Liver (tissue), 9 donors: ENCODE data around the gene BRIP1. TPM values are rescaled to one million over a fixed set of nuclear protein-coding genes. Genes with fewer than 3 reads are reported as not detected.

Source experiments
- DNase-seq: peaks from one replicate; pipeline ENCODE4 v3.0.0-alpha.2; 2017; ENCODE audit warnings: low spot score
- H3K27ac ChIP-seq, 2 donors: one replicate each; pipeline ENCODE4 v1.7.0; 2013; ENCODE audit warnings: inconsistent platforms in 2 of 2, low read length in 2 of 2, control low read depth in 1 of 2, low read depth in 1 of 2, mild to moderate bottlenecking in 1 of 2
- H3K27me3 ChIP-seq, 4 donors: one replicate each; pipeline versions ENCODE4 v1.6.1 to v1.7.0; 2013; ENCODE audit warnings: low read length in 3 of 4, inconsistent platforms in 1 of 4, mild to moderate bottlenecking in 1 of 4, moderate library complexity in 1 of 4; ENCODE audit not compliant: control insufficient read depth in 4 of 4, insufficient read depth in 4 of 4
- H3K36me3 ChIP-seq, 4 donors: one replicate each; pipeline versions ENCODE4 v1.6.1 to v1.7.0; 2013; ENCODE audit warnings: low read length in 3 of 4, mild to moderate bottlenecking in 3 of 4, low read depth in 1 of 4, moderate library complexity in 1 of 4; ENCODE audit not compliant: control insufficient read depth in 4 of 4, insufficient read depth in 3 of 4
- H3K4me1 ChIP-seq, 4 donors: one replicate each; pipeline versions ENCODE4 v1.6.1 to v1.7.0; 2013; ENCODE audit warnings: low read length in 3 of 4, mild to moderate bottlenecking in 3 of 4, moderate library complexity in 1 of 4; ENCODE audit not compliant: control insufficient read depth in 4 of 4, insufficient read depth in 4 of 4
- H3K4me3 ChIP-seq, 3 donors: one replicate each; pipeline versions ENCODE4 v1.6.1 to v1.7.0; 2013; ENCODE audit warnings: low read length in 3 of 3, control low read depth in 1 of 3, low read depth in 1 of 3, mild to moderate bottlenecking in 1 of 3
- H3K9ac ChIP-seq, 2 donors: one replicate each; pipeline ENCODE4 v1.7.0; 2013; ENCODE audit warnings: low read length in 2 of 2, mild to moderate bottlenecking in 2 of 2, moderate library complexity in 2 of 2, control low read depth in 1 of 2, low read depth in 1 of 2
- H3K9me3 ChIP-seq, 4 donors: one replicate each; pipeline versions ENCODE4 v1.6.1 to v1.7.0; 2013; ENCODE audit warnings: low read length in 3 of 4; ENCODE audit not compliant: control insufficient read depth in 4 of 4
- EGR1 ChIP-seq, 2 donors: IDR thresholded peaks; 2 replicates each; pipeline ENCODE4 v1.6.1; 2016 to 2018; ENCODE audit warnings: antibody characterized with exemption in 2 of 2, low read depth in 2 of 2
- FOXA1 ChIP-seq: IDR thresholded peaks from 2 replicates; pipeline ENCODE4 v1.6.1; 2016; ENCODE audit warnings: antibody characterized with exemption
- FOXA2 ChIP-seq: IDR thresholded peaks from 2 replicates; pipeline ENCODE4 v1.6.1; 2016; ENCODE audit warnings: antibody characterized with exemption
- GABPA ChIP-seq, 2 donors: IDR thresholded peaks in 1 of 2; conservative IDR thresholded peaks in 1 of 2; 2 replicates each; pipeline ENCODE4 v1.6.1; 2016; ENCODE audit warnings: antibody characterized with exemption in 2 of 2, mild to moderate bottlenecking in 1 of 2, moderate library complexity in 1 of 2
- HNF4A ChIP-seq, 2 donors: conservative IDR thresholded peaks; 2 replicates each; pipeline ENCODE4 v1.6.1; 2016; ENCODE audit warnings: antibody characterized with exemption in 2 of 2, mild to moderate bottlenecking in 2 of 2
- HNF4G ChIP-seq: IDR thresholded peaks from 2 replicates; pipeline ENCODE4 v1.6.1; 2016; ENCODE audit warnings: antibody characterized with exemption
- JUND ChIP-seq, 2 donors: IDR thresholded peaks; 2 replicates each; pipeline ENCODE4 v1.6.1; 2016; ENCODE audit warnings: antibody characterized with exemption in 2 of 2
- MAX ChIP-seq: IDR thresholded peaks from 2 replicates; pipeline ENCODE4 v1.6.1; 2016; ENCODE audit warnings: antibody characterized with exemption
- NR2F2 ChIP-seq: IDR thresholded peaks from 2 replicates; pipeline ENCODE4 v1.6.1; 2016; ENCODE audit warnings: antibody characterized with exemption
- RAD21 ChIP-seq, 2 donors: IDR thresholded peaks; 2 replicates each; pipeline ENCODE4 v1.6.1; 2016; ENCODE audit warnings: antibody characterized with exemption in 2 of 2, mild to moderate bottlenecking in 2 of 2
- REST ChIP-seq: IDR thresholded peaks from 2 replicates; pipeline ENCODE4 v1.6.1; 2016; ENCODE audit warnings: antibody characterized with exemption, mild to moderate bottlenecking
- RXRA ChIP-seq, 2 donors: IDR thresholded peaks; 2 replicates each; pipeline ENCODE4 v1.6.1; 2017 to 2018; ENCODE audit warnings: antibody characterized with exemption in 2 of 2, mild to moderate bottlenecking in 1 of 2
- SP1 ChIP-seq: IDR thresholded peaks from 2 replicates; pipeline ENCODE4 v1.6.1; 2018; ENCODE audit warnings: antibody characterized with exemption, mild to moderate bottlenecking
- TAF1 ChIP-seq: conservative IDR thresholded peaks from 2 replicates; pipeline ENCODE4 v1.6.1; 2016; ENCODE audit warnings: antibody characterized with exemption, mild to moderate bottlenecking
- YY1 ChIP-seq: IDR thresholded peaks from 2 replicates; pipeline ENCODE4 v1.6.1; 2016; ENCODE audit warnings: antibody characterized with exemption, mild to moderate bottlenecking
- WGBS: extraction: QIAGEN DNeasy Blood & Tissue Kit; methylation state at CpG from one replicate; pipeline ENCODE4 v1.1.7; 2013; 5-methylcytosine and 5-hydroxymethylcytosine counted together
- polyA plus RNA-seq, 2 donors: library from polyadenylated mRNA; stranded (reverse) in 1 of 2; unstranded in 1 of 2; fragments of 200-250 nt in 1 of 2; fragments of >200 nt in 1 of 2; fragmentation: Nextera tagmentation in 1 of 2; extraction: Ambion mirVana in 1 of 2; gene quantifications; one replicate each; pipeline versions ENCODE4 v1.2.1 to v1.2.3, GENCODE V29; 2013 to 2015
- total RNA-seq, 2 donors: library from RNA; depleted of rRNA; stranded (reverse); fragments of >200 nt; gene quantifications; one replicate each; pipeline ENCODE4 v1.2.3, GENCODE V29; 2014
- TF ChIP-seq, protein P1 (sequence below): fragments of 150-350 bp; IDR thresholded peaks from 2 replicates; pipeline ENCODE4 v1.5.1; 2017; ENCODE audit warnings: improper control_type of control experiment, low read depth, low read length; ENCODE audit not compliant: missing input control
- TF ChIP-seq, protein P2 (sequence below): IDR thresholded peaks from 2 replicates; pipeline ENCODE4 v1.6.1; 2016; ENCODE audit warnings: antibody characterized with exemption
- TF ChIP-seq, protein P3 (sequence below): IDR thresholded peaks from 2 replicates; pipeline ENCODE4 v1.6.1; 2016; ENCODE audit warnings: antibody characterized with exemption
- donor health status: healthy.
- donor health status: healthy.
- donor health status: healthy.
- donor health status: healthy.
- donor health status: healthy.

BRIP1 gene
- total and polyA plus RNA-seq, 4 donors = 0.24 to 10.3 (median 0.90) TPM

DNA sequence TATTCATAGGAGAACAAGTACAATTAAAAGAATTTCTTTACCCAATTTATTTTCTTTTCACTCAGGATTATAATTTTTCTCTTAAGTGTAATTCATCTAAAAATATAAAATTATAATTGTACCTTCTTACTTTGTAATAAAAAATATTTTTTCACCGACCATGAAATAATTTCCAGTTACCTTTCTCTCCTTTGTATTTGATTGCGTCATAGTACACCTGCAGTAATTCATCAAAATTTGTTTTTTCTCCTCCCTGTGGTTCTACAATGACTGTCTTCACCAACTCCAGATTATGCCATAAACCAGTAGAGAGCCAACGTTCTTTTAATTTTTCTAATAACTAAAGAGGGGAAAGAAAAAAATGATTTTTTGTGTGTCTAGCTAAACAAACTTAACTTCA lies 119.1 kb downstream of the BRIP1 start:
- no peaks in the 10 kb centered on the region for H3K27me3 ChIP-seq
- no peaks in the 10 kb centered on the region for H3K4me1 ChIP-seq
- TF ChIP-seq YY1 = no peak
- no peak for TF ChIP-seq RAD21 (IDR thresholded peaks at IDR 0.05)
- TF ChIP-seq, protein P1, sequence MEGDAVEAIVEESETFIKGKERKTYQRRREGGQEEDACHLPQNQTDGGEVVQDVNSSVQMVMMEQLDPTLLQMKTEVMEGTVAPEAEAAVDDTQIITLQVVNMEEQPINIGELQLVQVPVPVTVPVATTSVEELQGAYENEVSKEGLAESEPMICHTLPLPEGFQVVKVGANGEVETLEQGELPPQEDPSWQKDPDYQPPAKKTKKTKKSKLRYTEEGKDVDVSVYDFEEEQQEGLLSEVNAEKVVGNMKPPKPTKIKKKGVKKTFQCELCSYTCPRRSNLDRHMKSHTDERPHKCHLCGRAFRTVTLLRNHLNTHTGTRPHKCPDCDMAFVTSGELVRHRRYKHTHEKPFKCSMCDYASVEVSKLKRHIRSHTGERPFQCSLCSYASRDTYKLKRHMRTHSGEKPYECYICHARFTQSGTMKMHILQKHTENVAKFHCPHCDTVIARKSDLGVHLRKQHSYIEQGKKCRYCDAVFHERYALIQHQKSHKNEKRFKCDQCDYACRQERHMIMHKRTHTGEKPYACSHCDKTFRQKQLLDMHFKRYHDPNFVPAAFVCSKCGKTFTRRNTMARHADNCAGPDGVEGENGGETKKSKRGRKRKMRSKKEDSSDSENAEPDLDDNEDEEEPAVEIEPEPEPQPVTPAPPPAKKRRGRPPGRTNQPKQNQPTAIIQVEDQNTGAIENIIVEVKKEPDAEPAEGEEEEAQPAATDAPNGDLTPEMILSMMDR = no peak
- TF ChIP-seq, protein P2, sequence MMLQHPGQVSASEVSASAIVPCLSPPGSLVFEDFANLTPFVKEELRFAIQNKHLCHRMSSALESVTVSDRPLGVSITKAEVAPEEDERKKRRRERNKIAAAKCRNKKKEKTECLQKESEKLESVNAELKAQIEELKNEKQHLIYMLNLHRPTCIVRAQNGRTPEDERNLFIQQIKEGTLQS = no peak
- TF ChIP-seq FOXA2 = no peak
- TF ChIP-seq MAX = no peak
- TF ChIP-seq TAF1 = no peak
- TF ChIP-seq SP1 = no peak
- TF ChIP-seq JUND (IDR thresholded peaks at IDR 0.05) = no peak
- no peak for TF ChIP-seq FOXA1
- no peak for TF ChIP-seq HNF4G
- no peak for TF ChIP-seq NR2F2
- no peak for TF ChIP-seq EGR1 (IDR thresholded peaks at IDR 0.05; ENCODE audit: low read depth in 2 of 2)
- TF ChIP-seq GABPA (IDR thresholded peaks at IDR 0.05 in 1 of 2, conservative IDR thresholded peaks at IDR 0.05 in 1 of 2) = no peak
- TF ChIP-seq HNF4A (conservative IDR thresholded peaks at IDR 0.05) = no peak
- TF ChIP-seq REST = no peak
- no peak for TF ChIP-seq RXRA (IDR thresholded peaks at IDR 0.05)
- TF ChIP-seq, protein P3, sequence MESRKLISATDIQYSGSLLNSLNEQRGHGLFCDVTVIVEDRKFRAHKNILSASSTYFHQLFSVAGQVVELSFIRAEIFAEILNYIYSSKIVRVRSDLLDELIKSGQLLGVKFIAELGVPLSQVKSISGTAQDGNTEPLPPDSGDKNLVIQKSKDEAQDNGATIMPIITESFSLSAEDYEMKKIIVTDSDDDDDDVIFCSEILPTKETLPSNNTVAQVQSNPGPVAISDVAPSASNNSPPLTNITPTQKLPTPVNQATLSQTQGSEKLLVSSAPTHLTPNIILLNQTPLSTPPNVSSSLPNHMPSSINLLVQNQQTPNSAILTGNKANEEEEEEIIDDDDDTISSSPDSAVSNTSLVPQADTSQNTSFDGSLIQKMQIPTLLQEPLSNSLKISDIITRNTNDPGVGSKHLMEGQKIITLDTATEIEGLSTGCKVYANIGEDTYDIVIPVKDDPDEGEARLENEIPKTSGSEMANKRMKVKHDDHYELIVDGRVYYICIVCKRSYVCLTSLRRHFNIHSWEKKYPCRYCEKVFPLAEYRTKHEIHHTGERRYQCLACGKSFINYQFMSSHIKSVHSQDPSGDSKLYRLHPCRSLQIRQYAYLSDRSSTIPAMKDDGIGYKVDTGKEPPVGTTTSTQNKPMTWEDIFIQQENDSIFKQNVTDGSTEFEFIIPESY = no peak
- H3K36me3 ChIP-seq = peaks cover 0 to 2% (median under 1%) of the 10 kb centered on the region in 4 donors
- WGBS = 96% methylated on average over 3 of the region's 3 CpGs
- H3K9me3 ChIP-seq = peaks cover 0 to 6% (median 1%) of the 10 kb centered on the region in 4 donors
- H3K27ac ChIP-seq = no peak overlapping the region
- no peak overlapping the region for H3K9ac ChIP-seq
- DNase-seq = no peak
- H3K4me3 ChIP-seq = no peak overlapping the region
